NK-92 (cell line): ENCODE measurements around the gene C1QTNF6.

Experiments used
- DNase-seq: peaks from one replicate; lab custom pipeline; 2025; ENCODE audit not compliant: unreplicated experiment; lab: John Stamatoyannopoulos, UW

The C1QTNF6 gene

DNA sequence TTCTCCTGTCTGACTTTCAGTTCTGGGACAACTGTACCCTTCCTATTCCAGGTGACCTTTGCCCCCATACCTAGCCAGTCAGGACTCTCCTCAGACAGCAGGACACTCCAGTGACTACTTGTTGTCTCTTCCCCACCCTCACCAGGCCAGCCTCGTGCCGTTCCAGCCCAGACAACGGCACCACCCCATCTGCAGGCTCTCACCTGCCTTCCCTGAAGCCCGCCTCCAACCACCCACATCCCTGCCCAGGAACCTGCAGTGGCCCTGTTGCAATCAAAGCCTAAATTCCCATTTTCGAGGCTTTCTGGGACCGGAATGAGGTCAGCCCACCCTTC, 42.0 kb downstream of the C1QTNF6 start:
- no peak for DNase-seq

DNA sequence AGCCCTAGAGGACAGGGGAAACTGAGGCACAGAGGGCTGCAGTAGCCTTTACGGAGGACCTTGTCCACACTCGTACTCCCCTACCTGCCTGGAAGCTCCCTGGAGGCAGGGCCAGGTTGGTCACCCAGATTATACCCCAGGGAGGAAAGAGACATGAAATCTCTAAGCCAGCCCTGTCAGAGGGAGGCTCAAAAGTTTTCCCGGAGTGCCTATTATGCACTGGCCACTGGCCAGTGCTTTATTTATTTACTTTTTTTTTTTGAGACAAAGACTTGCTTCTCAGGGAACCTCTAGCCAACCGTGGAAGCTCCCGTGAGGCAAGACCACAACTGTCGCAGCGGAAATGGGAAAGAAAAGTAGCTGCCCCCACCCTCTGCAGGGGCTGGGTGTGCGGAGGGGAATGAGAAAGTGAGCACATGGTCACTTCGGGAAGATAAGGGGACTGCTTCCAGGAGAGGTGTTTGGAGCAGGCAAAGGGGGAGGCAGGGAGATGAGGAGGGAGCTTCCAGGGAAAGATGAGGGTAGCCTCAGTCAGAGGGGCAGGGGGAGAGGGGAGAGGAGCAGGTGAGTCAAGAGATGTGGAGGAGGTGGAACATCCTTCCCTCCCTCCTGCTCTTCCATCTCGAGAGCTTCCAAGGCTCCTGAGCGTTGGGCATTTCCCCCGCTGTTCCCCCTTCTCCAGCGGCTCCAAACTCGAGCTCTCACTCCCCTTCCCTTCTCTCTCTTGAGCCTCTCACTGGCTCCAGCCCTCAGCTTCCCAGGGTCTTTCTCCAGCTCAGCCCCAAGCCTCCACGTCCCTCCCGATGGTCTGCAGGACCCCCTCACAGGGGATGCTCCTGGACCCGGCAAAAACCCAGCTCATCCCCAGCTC, 42.6 kb downstream of the C1QTNF6 start:
- DNase-seq = no peak

DNA sequence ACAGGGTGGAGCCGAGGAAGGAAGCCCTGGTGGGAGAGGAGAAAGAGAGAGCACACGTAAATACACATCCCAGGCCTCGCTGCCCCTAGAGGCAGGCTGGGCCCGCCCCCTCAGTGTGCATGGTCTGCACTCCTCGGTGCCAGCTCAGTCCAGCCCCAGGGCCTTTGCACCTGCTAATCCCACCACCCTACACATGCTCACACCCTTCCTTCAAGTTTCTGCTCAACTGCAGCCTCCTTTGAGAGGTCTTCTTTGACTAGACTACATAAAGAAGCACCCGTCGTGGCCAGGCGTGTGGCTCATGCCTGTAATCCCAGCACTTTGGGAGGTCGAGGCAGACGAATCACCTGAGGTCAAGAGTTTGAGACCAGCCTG, 43.9 kb downstream of the C1QTNF6 start:
- DNase-seq = no peak

DNA sequence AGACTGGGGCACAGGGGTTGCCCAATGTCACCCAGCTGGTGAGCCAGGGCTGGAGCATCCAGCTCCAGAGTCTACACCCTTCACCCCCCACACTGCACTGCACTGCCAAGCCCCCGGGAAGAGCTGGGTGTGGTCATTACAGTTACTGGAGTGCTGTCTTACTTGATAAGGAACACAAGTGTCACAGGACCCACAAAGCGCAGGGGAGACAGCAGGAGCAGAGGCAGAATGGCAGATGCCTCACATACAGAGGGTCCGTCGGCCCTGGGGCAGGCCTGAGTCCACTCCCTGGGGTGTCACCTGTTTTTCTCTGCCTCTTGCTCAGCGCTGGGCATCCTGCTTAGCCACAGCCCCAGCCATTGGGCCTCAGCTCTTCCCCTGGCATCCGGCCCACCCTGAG, 46.1 kb downstream of the C1QTNF6 start:
- no peak for DNase-seq

DNA sequence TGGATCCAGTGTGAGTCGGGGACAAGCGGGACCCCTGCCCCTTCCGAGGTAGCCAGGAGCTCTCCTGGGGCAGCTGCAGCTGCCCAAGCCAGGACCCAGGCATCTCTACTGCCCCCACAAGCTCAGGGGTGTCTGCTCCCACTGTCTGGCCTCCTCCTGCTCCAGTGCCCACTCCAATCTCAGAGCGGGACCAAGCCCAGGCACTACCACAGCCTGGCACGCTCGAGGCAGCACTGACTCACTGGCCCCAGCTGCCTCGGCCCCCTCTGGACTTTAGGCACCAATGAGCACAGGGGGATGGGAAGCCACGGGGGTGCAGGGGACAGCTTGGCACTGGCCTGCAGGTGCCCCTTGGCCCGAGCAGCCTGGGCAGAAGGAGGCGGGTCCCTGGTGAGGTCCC, 46.6 kb downstream of the C1QTNF6 start:
- no peak for DNase-seq

DNA sequence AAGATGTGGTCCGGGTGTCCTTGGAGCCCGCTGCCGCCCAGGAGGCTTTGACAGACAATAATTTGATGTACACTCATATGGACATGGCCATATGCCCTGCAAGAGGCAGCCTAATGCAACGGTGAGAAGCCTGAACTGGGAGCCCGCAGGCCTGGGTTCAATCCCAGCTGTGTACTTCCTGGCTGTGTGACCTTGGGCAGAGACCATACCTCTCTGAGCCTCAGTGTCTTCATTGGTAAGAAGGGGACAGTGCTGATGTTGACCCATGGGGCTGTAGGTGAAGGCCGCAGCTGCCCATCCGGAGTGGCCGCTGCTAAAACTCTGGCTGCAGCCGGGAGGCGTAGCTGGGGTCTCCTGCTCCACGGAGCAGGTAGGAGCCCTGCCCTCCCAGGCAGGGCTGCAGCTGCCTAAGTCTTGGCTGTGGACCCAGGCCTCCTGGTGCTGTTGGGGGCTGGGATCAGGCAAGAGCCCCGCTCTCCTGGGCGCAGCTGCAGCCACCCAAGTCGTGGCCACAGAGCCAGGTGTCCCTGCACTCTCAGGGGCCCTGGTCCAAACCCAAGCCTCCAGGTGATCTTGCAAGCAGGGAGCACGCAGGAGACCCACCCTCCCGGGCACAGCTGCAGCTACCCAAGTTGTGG, 47.2 kb downstream of the C1QTNF6 start:
- no peak for DNase-seq

DNA sequence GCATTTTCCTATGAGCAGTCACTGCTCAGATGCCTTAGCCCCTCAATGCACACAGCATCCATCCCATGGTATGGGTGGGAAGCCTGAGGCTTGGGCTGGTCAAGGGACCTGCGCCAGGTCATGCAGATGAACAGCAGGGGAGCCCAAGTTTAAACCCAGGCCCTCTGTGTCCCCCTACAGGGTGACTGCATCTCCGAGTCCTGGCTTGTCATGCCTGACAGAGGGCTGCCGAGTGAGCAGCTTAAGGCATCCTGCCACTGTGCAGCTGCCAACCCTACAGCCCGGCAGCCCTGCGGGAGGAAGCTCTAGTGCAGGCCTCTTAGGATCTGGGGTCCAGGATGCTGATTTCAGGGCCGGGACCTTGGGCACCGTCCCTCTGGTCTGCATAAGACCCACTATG, 48.3 kb downstream of the C1QTNF6 start:
- no peak for DNase-seq

DNA sequence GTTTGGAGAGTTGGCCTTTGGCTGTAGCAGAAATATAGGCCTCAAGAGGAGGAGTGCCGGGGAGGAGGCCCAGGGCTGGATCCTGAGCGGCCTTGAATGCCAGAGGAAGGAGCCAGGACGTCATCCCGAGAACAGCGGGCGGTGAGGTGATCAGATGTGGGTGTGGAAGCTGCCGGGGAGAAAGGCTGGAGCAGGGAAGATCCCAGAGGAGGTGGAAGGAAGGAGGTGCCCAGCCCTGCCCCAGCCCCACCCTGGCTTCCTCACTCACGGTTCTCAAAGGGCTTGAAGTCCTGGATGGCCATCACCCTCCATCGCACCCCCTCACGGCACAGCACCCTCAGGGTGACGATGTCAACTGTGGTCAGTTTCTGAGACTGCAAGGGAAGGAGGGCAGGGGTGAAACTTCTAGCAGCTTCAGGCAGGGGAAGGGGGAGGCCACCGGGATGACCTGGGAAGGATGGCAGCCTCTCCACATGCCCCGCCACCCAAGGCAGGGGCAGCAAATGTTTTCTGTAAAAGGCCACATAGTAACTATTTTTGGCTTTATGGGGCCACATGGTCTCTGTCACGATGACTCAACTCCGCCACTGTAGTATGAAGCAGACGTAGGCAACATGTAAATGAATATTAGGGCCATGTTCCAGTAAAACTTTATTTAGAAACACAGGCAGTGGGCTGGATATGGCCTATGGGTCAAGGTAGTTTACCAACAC, 49.0 kb downstream of the C1QTNF6 start:
- no peak for DNase-seq

DNA sequence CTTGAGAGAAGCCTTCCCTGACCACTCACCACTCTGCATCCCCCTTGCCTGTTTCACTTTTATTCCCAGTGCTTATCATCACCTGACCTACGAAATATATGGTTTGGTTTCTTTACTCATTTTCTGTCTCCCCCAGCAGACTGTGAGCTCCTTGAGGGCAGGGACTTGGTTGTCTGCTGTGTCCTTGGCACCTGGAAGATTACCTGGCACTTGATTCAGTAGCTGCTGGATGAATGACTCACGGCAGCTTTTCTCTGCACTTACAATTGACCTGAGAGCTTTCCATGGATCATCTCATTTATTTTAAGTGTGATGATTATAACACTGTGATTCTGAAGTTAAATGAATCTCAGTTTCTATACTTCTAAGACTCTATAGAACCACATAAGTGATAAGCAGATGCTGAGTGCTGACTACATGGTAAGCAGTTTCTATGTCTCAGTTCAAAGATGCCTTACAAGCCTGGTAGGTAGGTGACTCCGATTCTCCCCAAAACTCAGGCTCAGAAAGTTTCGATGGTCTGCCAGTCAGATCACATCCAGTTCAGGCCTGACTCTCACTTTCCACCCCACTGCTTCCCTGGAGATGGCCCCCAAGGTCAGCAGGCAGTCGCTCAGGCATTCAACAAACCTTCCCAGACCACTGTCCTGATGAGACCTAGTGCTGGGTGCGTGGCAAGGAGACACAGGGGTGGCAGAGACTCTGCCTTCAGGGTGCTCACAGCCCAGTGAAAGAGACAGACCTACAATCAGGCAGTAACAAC, 50.0 kb downstream of the C1QTNF6 start:
- no peak for DNase-seq

DNA sequence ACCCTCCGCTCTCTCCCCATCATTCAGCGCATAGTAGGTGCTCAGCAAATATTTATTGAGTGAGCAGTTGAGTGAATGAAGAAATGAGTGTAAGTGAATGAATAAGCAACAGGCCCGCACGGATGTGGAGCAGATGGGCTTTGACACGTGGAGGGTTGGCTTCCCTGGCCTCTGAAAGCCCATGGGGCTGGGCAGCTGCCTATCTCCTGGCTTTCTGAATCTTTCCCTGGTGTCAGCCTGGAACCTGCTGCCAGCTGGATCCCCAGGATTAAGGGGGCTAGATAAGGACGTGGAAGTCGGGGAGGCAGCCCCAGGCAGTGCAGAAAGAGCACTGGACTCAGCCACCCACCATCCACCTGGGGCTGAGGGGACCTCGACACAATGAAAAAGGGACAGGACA, 50.9 kb downstream of the C1QTNF6 start:
- DNase-seq = no peak

DNA sequence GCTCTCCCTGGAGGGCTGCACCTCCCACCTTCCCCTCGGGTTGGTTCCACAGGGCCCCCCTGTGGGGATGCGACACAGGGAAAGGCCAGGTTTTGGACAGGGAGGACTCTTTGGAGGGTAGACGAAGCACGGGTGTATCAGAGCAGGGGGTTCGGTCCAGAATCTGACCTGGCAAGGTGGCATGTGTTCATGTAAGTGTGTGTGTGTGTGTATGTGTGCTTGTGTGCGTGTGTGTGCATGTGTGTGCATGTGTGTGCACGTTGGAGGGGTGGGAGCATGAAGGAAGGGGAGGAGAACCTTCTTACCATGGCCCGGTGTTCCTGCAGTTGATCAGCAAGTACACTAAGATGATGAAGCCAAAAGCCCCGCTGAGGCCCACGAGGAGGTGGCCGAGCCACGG, 53.0 kb downstream of the C1QTNF6 start:
- DNase-seq = no peak

DNA sequence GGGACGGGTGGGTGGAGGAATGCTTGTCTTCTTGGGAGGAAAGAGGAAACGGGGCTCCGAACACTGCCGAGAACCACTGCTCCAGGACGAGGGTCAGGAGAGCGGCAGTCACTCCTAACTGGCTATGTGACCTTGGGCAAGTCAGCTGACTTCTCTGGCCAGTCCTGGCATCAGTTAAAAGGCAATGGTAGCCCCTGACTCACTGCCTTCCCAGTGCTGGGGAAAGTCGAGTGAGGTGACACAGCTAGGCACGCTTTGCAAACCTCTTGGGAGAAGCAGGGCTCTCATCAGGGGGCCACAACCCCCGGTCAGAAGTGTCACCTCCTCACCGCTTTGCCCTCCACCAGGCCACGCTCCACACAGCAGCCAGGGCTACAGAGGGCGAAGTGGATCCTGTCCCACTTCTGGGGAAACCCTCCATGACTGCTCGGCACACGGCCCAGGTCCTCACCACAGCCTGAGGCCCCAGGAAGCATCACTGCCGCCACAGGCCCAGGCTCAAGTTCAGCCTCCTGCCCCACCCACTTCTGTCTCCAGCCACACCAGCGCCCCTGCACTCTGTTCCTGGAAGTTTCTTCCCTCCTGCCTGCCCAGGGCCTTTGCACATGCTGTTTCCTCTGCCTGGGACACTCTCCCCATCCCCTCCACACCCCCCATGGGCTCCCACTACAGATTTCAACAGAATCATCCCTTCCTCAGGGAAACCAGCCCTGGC, 54.6 kb downstream of the C1QTNF6 start:
- DNase-seq = no peak

DNA sequence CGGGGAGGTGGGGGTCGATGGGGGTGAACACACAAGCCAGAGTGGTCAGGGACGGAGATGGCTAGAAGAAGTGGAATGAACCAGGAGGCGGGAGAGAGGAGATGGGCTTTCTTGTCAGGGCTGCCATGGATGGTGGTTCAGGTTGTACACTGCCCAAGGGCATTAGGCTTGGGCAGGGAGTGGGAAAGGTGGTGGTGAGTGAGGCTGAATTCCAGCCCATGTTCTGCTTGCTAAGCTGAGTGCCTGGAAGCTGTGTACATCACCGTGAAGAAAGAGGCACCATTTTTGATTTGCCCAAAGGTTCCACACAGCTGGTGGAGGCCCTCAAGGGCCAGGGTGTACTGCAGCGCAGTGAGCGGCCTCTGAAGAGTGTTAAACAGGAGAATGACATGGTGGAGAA, 55.3 kb downstream of the C1QTNF6 start:
- DNase-seq = no peak
